Activated CD8-positive, alpha-beta memory T cell treated with anti-CD3 and anti-CD28 coated beads for 24 hours (primary cell): Measurements from ENCODE around the gene GLRX3.

Experiments
- DNase-seq: peaks from one replicate; pipeline ENCODE4 v3.0.0-alpha.2; 2020

Gene GLRX3

DNA sequence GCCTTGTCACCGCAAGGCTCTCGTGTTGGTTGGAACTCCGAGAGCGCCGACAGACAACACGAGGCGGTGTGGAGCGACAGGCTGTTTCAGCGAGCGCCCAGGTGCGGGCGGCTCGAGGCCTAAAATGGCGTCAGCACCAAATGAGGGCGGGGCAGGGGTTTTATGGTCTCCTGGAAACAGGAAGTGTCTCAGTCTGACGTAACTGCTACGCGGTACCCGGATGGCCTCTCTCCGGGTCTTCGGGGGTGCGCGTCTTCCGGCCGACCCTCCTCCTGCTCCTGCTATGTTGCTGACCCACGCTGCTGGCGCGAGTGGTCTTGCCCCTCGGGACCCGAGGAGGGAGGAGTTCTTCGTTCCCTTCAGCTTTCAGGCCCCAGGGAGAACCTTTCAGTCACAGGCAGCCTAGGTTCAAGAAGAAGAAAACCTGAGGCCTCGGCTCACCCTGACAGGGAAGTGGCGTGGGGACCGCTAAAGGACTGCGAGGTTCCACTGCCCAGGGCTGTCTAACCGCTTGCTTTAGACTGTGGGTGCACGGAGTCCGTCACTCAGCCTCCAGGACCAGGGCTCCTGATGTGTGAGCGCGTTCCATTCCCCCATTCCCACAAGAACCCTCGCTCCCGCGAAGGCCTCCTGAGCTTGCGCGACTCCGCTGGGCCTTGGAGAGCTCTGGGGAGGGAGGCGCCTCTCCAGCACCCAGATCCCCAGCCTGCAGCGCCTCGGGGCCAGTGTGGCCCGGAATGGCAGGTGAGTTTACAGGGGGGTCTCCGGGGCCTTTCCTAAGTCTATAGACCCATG, 77.3 kb downstream of the GLRX3 start:
- DNase-seq = no peak

DNA sequence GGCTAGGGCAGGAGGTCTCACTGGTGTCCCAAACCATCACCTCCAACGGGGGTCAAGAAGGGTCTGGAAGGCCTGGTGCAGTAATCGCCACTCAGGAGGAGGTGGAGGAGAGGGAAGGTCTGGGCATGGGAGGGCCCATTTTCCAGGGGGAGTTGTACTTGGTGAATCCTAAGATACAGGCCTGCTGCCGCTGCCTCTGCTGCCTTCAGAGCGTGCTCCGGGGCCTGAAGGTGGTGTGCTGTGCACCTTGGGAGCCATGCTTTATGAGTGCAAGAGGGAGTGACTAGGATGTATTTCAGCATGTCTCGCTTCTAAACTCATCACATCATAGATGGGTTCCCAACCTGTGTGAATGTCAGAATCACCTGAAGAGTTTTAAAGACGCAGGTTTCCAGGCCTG, 78.2 kb downstream of the GLRX3 start:
- DNase-seq = no peak

DNA sequence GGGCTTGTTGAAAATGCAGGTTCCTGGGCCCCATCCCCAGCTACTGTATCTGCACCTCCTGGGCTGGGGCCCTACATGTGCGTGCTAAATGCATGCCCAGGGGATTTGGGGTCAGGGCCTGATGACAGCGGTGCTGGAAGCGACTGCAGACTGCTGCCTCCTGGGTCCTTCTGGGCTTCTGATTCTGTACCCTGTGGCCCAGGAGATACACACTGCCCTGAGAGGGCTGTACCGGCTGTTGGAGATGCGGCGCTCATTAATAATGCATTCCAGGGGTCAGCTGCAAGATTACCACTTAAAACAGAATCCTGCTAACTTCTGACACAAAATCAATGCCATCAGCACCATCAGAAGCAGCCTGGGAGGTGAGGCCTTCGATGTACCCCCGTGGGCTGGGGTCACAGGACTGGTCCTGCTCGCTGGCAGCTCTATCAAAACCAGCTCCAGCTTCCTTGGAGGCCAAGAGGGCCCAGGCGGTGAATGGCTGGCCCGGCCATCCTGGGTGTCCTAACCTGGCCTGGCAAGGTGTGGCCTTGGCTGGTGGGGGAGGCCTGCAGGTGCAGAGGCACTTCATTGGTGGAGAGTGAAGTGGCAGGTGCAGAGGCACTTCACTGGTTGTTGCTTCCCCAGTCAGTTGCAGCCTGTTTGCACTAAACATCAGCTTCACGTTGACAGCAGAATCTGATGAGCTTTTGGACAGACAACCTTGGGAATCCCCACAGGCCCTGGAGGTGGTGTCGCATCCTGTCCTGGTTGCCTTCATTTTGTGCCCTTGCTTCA, 79.2 kb downstream of the GLRX3 start:
- DNase-seq = no peak

DNA sequence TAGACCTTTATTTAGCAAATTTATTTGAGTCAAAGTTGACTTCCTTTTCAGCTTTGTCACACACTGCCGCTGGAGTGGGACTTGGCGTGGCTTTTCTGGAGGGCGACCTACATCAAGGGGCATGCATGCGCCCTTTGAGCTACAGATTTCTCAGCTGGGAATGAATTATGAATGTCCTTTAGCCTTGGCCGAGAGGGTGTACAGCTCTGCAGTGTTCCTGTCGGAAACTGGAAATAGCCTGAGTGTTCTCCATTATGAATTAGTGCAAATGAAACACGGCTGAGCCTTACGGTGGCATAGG, 79.7 kb downstream of the GLRX3 start:
- no peak for DNase-seq

DNA sequence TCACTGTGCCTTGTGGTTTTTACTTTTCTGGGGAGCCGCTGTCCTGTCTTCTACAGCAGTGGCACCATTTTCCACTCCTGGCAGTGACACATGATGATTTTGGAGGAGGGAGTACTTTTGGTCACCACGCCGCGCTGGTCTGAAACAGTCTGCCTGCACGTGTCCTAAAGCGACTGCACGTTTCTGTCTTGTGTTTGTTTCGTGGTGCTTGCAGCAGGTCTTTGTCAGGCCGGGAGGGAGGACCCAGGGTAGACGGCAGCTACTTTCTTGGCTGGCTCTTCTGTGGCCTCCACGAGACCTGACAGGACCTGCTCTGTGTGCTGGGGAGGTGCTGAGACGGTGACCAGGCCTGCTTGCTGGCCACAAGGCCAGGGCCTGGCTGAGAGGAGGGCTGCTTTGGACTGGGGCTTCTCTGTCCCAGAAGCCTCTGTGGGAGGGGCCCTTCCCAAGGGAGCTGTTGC, 82.0 kb downstream of the GLRX3 start:
- no peak for DNase-seq

DNA sequence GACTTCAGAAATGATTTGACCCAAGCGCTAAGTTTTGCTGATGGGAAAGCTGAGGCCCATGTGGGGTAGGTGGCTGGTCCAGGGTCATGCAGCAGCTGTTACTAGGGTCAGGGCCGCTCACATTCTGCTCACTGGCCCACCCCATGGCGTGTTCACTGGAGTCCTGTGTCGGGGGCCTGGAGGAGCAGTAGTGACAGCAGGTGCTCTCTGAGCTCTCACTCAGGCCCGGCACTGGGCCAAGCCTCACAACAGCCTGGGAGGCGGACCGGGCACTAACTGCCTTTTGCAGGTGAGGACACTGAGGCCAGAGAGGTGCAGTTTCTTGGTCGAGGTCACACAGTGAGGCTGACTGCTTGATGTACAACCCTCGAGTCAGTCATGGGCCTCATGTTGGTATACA, 82.7 kb downstream of the GLRX3 start:
- no peak for DNase-seq

DNA sequence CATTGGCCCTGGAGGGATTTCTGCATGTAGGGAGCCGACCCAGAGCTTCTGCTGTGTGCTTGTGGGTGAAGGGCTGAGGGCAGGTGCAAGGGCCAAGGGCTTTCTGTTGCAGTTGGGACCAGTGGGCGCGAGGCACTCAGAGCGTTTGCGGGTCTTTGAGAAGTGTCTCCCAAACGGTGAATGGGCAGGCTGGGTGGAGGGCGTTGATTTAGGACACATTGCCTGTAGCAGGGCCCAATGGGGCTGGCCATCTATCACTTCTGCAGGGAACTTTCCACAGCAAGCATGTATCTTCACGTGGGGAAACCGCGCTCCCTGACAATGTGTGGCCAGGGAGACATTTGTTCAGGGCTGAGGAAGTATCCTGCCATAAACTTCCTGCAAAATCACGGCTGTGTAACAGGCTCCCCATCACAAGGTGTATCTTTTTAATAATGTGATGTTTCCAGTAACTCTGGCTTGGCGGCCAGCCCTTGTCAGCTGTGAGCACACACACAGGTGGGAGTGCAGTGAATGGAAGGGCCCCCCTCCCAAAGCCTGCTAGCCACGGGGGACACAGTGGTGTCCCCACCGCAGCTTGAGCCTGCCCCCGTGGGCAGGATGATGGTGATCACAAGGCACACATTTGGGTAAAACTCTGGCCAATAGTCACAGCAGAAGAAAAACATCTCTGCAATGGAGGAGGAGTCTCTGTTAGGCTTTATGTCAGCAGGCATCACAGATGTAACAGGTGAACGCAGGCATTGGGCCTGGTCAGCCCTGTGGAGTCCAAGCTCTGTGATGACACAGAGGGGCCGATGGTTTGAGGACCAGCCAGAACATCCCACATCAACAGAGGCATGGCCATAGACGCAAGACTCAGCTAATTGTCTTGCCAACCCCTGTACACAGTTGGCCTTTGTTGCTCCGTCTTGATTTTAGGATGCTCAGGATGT, 84.3 kb downstream of the GLRX3 start:
- no peak for DNase-seq

DNA sequence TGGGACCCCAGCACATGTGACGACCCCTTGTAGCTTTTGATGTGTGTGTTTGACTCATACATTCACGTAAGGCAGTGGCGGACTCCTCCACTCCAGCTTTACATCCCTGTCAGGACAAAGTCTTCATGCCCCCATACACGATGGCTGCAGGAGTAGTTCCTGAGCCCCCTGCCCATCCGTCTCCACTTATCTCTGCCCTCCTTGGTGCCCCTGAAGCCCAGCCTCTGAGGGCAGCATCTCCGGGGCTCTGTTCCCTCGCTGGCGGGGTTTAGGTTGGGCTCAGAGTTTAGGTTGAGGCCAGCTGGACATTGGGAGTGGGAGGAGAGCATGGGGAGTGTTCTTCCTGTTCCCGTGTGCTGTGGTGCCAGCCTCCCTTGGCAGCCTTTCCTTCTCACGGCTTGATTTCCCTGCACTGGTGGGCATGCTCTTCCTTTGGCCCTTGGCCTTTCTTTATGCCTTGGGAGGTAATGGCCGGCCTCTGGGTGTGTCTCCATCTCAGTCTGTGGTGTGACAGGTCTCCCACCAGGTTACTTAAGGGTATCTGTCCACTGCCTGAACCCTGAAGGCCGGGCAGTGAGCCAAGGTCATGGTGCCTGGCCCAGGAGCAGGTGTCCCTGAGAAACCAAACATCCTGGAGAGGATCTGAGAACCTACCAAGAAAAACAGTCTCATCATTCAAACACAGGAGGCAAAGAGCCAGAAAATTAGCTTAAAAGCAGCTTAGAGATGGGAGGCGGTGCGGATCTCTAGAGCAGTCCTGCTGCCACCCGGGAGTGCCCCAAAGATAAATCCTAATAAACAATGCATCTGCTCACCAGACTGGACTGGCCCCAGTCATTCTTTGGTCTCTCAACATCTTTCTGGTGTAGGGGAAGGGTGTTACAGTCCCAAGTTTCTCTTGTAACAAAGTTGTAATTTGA, 85.5 kb downstream of the GLRX3 start:
- no peak for DNase-seq

DNA sequence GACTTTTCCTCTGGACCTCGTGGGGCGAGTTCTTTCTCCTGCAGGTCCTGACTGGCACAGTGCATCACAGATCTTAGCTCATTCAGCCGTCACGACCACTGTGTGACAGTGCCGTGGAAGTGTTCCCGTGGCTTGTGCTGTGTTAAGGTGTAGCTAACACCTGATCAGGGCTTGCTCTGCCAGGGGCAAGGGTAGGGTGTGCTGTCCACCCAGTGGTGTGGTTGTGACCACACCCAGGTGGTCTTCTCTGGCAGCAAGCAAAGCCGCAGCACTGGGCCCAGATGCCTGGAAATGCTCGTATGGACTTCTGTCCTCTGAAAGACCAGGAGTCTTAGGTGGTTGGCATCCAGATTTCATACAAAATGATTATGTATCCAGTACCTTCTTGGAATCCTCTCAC, 86.2 kb downstream of the GLRX3 start:
- DNase-seq = no peak

DNA sequence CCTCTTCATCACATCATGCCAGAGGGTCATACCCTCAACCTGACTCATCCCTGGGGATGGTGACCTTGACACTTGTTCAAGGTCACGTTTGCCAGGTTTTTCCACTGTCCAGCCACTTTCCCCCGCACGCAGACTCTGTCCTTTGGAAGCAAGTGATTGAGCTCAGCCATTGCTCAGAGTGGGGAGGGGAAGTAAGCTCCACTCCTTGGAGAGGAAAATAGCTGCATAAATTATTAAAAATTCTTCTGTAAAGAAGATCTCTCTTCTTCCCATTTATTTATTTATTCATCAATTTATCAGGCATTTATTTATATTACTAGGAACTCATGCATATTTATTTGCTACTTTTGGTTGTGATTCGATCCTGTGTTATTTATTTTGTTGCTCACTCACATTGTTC, 88.0 kb downstream of the GLRX3 start:
- no peak for DNase-seq

DNA sequence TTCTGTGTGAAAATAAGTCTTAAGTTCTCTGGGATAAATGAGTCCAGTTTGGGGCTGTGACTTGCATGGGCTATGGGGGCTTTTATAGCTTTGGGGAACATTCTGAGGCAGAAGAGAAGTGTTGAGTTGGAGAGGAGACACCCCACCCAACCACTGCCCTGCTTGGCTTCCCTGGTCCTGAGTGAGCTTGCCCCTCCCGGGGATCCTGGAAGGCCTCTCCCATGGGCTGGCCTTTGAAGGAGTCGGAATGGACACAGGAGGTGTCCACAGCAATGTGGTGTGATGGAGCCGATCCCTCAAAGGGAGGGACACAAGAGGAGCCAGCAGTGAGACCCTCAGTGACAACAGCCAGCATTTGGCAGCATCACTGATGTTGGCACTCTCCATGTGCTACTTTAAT, 89.8 kb downstream of the GLRX3 start:
- peak; percentile 24 for DNase-seq

DNA sequence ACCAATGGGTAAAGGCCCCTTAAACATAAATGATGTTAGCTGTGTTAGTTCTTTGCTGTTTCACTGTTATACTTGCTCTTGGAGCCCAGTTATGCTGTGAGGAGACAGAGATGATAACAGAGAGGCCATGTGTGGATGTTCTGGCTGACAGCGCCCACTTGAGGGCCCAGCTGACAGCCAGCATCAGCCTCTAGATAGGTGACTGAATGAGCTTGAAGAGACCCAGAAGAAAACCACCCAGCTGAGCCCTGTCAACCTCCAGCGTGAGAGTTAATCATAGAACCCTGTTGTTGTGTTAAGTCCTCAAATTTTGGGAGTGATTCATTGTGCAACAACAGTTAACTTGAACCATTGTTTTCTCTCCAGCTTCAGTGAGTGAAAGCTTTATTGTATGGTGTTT, 91.7 kb downstream of the GLRX3 start:
- no peak for DNase-seq
